HFFc6 (cell line): ENCODE data around the gene SEZ6L. TPM values are rescaled to one million over a fixed set of nuclear protein-coding genes. Genes with fewer than 3 reads are reported as not detected.

Source experiments
- DNase-seq: peaks from one replicate; pipeline ENCODE4 v3.0.0-alpha.2; 2018
- H3K27ac Mint-ChIP-seq: 2 replicates; pipeline ENCODE4 v1.8.0; 2020; ENCODE audit warnings: mild to moderate bottlenecking, mixed read lengths
- H3K27me3 Mint-ChIP-seq: 2 replicates; pipeline ENCODE4 v1.8.0; 2021; ENCODE audit warnings: mild to moderate bottlenecking, moderate library complexity, mixed read lengths; ENCODE audit not compliant: insufficient read depth
- H3K36me3 Mint-ChIP-seq: 2 replicates; pipeline ENCODE4 v1.8.0; 2021; ENCODE audit warnings: low read depth, mixed read lengths
- H3K4me1 Mint-ChIP-seq: 2 replicates; pipeline ENCODE4 v1.8.0; 2020; ENCODE audit warnings: low read depth, mixed read lengths
- H3K4me3 Mint-ChIP-seq: 2 replicates; pipeline ENCODE4 v1.8.0; 2020; ENCODE audit warnings: mild to moderate bottlenecking, moderate library complexity, mixed read lengths
- H3K9me3 Mint-ChIP-seq: 2 replicates; pipeline ENCODE4 v1.8.0; 2020; ENCODE audit warnings: mild to moderate bottlenecking, mixed read lengths
- CTCF ChIP-seq: fragments of 200-600 bp; sonication (generic); IDR thresholded peaks from 2 replicates; pipeline ENCODE4 v1.5.0; 2021; ENCODE audit warnings: antibody characterized with exemption, mild to moderate bottlenecking
- total RNA-seq, 6 experiments: library from RNA; stranded (reverse); fragmentation: NEBNext Ultra II Directional; extraction: Animal tissue kit (Norgen Biotek cat#: 25700); gene quantifications; 2 replicates in 1 of 6; 3 replicates in 5 of 6; pipeline ENCODE4 v1.2.3, GENCODE V29; 2021

The SEZ6L gene
- total RNA-seq, 6 experiments from 2014 or later: not detected

GRCh38 chr22:26143806-26144325, 25.4 kb upstream of the SEZ6L start:
- Mint-ChIP-seq H3K4me1 (no peaks in the 10 kb centered on the region), H3K9me3 (peaks cover 76% of the 10 kb centered on the region)
- TF ChIP-seq CTCF: no peak

DNA sequence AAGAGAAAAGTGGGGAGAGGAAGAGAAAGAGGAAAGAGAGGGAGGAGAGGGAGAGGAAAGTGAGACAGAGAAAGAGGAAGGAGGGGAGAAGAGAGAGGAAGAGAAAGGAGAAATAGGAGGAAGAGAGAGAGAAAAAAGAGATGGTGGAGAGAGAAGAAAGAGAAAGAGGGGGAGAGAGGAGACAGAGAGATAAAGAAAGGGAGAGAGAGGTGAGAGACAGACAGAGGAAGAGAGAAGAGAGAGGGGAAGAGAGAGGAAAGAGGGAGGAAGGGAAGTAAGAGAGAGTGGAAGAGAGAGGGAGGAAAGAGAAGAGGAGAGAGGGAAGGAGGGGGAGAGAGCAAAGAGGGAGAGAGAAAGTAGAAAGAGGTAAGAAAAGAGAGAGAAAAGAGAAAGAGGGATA, 9.4 kb upstream of the SEZ6L start:
- no peak for TF ChIP-seq CTCF
- no peaks in the 10 kb centered on the region for H3K4me1 Mint-ChIP-seq
- no peak overlapping the region for H3K27ac Mint-ChIP-seq
- H3K27me3 Mint-ChIP-seq: peaks cover 2% of the 10 kb centered on the region; the same call in 1 of the 2 replicates
- H3K4me3 Mint-ChIP-seq: no peak overlapping the region
- no peak for DNase-seq
- peaks cover 4% of the 10 kb centered on the region; the same call in 1 of the 2 replicates for H3K36me3 Mint-ChIP-seq
- peaks cover 47% of the 10 kb centered on the region for H3K9me3 Mint-ChIP-seq

More at GRCh38 chr22:26143806-26144325, 25.4 kb upstream of the SEZ6L start:
- no peak overlapping the region for H3K4me3 Mint-ChIP-seq
- 0 out of 2 replicates have a peak, but pooled peaks cover 5% of the 10 kb centered on the region for H3K36me3 Mint-ChIP-seq
- no peak for DNase-seq
- no peaks in the 10 kb centered on the region for H3K27me3 Mint-ChIP-seq
- H3K27ac Mint-ChIP-seq: no peak overlapping the region

DNA sequence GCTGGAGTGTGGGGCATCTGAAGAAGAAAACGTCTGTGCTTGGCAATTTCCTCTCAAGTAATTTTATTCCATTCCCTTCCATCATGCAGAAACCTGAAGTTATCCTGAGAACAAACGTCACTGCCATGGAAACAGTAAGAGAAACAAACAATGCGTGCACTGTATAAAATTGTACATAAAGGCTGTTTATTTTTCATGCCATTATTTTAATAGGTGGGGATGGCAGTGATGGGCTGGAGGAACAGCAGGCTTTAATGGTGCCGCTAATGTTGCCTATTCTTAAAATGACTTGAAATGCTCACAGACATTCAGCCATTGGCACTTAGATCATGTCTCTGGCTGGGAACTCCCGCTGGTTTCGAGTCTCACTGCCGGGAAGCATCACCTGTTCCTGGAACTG, 7.5 kb upstream of the SEZ6L start:
- Mint-ChIP-seq H3K9me3 (peaks cover 46% of the 10 kb centered on the region), H3K4me1 (no peaks in the 10 kb centered on the region), H3K27me3 (no peaks in the 10 kb centered on the region), H3K27ac (no peak overlapping the region), H3K36me3 (peaks cover 4% of the 10 kb centered on the region; the same call in 1 of the 2 replicates), H3K4me3 (no peak overlapping the region)
- no peak for TF ChIP-seq CTCF
- DNase-seq: no peak

DNA sequence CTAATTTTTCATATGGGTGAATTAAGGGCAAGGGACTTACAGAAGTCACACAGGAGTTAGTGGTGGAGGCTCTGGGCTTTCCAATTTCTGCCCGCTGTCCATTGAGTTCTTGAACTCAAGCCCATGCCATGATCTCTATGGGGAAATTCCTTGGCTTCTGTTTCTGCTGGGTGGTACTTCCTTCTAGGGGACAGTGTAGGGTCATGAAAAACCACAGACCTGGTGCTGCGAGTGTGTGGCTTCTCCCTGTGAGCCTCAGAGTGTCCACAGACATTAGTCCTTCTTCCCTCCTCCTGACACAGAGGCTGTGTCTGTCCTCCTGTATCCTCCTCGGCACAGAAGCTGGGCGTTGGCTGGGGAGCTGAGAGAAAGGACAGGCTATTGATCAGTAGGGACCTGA, 6.3 kb upstream of the SEZ6L start:
- Mint-ChIP-seq H3K27me3 (no peaks in the 10 kb centered on the region), H3K9me3 (peaks cover 46% of the 10 kb centered on the region), H3K27ac (no peak overlapping the region), H3K4me3 (no peak overlapping the region), H3K36me3 (peaks cover 4% of the 10 kb centered on the region; the same call in 1 of the 2 replicates), H3K4me1 (no peaks in the 10 kb centered on the region)
- no peak for DNase-seq
- TF ChIP-seq CTCF: no peak

DNA sequence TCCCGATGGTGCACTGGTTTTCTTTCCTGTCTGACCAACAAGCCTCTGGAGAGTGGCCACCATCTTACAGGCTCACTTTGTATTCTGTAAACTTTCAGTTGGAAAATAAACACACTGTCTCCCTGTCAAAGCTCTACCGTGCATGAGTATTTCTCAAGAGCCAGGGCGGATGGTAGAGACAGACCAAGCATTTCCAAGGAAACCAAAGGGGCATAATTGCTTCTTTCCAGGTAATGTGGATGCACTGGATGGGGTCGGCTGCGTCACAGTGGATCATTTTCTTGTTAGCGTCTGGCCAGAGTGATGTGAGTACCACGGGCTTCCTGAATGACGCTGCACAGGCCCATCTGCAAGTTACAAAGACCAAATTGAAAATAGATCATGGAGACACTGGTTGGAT, 5.1 kb upstream of the SEZ6L start:
- Mint-ChIP-seq H3K36me3 (peaks cover 4% of the 10 kb centered on the region; the same call in 1 of the 2 replicates), H3K9me3 (peaks cover 44% of the 10 kb centered on the region), H3K27ac (no peak overlapping the region), H3K4me1 (no peaks in the 10 kb centered on the region), H3K27me3 (peaks cover 6% of the 10 kb centered on the region; the same call in 1 of the 2 replicates), H3K4me3 (no peak overlapping the region)
- DNase-seq: no peak
- TF ChIP-seq CTCF: no peak
